Measurements from ENCODE around the gene CLTRN. TPM values are rescaled to one million over a fixed set of nuclear protein-coding genes. Genes with fewer than 3 reads are reported as not detected.
A peak's percentile ranks its signal among the peaks of the same experiment; 100 is the strongest.
"Not testable (repeated sequence)": the region's sequence is repeated elsewhere in the genome, so short reads cannot be mapped to it uniquely, and the experiment has no call there.

CLTRN gene, protein sequence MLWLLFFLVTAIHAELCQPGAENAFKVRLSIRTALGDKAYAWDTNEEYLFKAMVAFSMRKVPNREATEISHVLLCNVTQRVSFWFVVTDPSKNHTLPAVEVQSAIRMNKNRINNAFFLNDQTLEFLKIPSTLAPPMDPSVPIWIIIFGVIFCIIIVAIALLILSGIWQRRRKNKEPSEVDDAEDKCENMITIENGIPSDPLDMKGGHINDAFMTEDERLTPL
- not detected in 2 replicates for total RNA-seq
- not detected for polyA plus RNA-seq (2012)

DNA sequence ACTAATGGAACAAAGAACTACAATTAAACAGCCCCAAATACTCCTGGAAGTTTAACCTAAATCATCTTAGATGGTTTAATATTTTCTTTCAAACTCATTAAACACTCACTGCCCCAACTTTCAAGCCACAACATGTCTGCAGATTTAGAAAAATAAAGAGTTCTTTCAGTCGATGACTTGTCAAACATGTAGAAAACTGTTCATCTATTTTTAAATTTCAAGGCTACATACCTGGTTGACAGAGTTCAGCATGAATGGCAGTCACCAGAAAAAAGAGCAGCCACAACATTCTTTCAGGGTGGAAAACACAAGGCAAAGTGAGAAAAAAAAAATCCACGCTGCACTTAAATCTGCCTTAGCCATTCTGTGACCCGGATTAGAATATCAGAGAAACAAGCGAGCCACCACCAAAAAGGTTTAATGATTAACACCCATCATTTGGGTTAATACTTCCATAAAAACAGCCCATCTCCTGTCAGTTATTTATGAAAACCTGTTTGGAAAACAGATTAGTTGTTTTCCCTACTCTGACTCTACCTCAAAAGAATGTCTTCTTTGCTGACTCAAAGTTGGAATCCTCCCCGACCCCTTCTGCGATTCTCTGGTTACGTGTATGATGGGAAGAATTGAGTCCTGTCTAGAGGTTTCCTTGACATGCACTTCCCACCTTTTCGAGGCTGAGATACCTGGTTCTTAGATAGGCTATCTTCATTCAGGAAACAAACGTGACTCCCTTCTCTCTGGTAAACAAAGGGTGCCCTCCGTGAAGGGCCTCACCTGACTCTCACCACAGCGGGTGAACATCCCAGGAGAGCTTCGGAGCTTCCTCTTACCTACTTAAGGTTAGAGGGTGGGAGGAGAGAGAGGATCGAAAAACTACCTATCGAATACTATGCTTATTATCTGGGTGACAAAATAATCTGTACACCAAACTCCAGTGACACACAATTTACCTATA is at the start of gene CLTRN:
CLTRN (minus strand) TSS at position 319 of the 958 bp plus-strand sequence; CDS start at position 289, 30 bp downstream.
- no peak for DNase-seq (ENCODE audit: low read depth)

DNA sequence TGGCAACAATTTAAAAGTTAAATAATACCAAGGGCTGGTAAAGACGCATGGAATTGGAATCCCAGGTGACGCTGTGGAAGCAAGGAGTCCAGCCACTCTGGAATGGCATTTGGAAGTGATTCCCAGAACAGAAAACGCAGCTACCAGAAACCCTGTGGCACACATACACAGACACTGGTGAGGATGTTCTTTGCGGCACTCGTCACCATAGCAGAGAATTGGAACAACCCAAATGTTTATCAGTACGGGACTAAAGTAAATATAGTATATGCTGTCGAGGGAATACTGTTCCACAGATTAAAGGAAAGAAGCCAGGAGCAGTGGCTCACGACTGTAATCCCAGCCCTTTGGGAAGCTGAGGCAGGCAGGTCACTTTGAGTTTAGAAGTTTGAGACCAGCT is 39.7 kb upstream of the CLTRN start:
- DNase-seq (ENCODE audit: low read depth): not testable (repeated sequence)

DNA sequence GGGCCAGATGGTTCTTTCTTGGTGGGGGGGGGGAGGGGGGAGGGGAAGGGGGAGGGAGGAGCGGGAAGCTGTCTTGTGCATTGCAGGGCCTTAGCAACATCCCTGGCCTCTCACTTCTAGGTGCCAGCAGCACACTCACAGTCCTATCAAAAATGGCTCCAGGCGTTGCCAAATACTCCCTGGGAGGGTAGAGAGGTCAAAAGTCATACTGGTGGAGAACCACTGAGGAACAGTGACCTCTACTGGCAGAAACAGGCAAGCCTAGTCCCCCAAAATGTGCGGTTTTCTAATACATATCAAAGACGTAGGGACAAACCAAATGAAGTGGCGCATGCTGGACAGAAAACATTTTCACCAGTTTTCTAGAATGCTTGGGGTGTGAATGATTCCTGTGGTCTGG is 39.2 kb upstream of the CLTRN start:
- not testable (repeated sequence) for DNase-seq (ENCODE audit: low read depth)

DNA sequence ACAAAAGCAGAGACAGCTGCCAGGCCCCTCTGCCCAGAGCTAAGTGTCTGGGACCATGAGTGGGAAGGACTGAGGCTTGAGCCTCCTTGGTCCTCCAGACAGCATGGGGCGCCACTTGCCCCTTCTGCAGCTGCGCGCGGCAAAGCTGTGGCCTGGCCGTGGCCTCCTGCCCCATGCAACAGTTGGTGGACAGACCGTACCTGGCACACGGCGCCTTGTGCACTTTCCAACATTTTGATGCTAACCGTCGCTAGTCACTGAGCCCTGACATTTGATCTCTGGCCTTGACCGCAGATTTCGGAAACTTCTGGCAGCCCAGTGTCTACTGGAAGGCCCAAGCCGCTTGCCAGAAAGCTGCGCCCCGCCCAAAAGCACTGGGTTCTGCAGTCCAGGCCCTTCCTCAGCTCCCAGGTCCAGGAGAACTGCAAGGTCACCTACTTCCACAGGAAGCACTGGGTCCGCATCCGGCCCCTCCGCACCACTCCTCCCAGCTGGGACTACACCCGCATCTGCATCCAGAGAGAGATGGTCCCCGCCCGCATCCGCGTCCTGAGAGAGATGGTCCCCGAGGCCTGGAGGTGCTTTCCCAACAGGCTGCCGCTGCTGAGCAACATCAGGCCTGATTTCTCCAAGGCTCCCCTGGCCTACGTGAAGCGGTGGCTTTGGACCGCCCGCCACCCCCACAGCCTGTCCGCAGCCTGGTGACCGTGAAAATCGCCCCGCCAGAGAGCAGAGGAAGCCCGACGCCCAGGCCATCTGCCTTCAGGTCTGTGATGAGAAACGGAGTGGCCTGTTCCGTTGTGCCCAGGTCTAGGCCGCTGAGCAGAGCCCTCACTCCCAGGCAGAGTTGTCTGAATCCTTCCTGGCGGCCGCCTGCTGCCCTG is 38.1 kb upstream of the CLTRN start:
- DNase-seq (ENCODE audit: low read depth): no peak

DNA sequence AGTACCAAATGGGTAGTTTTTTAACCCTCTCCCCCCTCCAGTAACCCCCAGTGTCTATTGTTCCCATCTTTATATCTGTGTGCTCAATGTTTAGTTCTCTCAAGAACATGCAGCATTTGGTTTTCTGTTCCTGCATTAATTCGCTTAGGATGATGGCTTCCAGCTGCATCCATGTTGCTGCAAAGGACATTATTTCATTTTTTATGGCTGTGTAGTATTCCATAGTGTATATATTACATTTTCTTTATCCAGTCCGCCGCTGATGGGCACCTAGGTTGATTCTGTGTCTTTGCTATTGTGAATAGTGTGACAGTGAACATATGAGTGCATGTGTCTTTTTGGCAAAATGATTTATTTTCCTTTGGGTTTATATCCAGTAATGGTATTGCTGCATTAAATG is 31.9 kb upstream of the CLTRN start:
- DNase-seq (ENCODE audit: low read depth): no peak

DNA sequence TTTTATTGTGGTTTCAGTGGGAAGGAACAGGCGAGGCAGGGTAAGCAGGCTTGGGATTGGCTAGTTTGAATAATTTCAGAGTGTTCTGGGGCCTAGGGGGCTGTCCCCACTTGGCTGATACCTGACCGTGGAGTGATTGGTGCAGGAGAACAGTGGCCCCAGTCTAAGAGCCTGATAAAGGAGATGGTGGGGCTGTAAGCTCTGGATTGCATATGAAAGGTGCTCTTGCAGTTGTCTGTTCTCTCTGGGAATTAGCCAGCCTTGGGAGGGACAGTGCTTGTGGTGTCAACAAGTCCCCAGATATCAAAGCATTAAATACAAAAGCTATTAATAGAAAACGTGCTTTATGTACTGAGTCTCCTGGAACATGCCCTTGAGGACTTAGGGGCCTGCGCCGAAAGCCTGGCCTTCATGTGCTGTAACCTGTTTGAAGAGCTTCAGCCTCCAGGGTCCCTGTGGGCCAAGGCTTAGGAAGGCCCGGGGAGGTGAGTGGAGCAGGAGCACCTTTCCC is 30.4 kb upstream of the CLTRN start:
- DNase-seq (ENCODE audit: low read depth): no peak

DNA sequence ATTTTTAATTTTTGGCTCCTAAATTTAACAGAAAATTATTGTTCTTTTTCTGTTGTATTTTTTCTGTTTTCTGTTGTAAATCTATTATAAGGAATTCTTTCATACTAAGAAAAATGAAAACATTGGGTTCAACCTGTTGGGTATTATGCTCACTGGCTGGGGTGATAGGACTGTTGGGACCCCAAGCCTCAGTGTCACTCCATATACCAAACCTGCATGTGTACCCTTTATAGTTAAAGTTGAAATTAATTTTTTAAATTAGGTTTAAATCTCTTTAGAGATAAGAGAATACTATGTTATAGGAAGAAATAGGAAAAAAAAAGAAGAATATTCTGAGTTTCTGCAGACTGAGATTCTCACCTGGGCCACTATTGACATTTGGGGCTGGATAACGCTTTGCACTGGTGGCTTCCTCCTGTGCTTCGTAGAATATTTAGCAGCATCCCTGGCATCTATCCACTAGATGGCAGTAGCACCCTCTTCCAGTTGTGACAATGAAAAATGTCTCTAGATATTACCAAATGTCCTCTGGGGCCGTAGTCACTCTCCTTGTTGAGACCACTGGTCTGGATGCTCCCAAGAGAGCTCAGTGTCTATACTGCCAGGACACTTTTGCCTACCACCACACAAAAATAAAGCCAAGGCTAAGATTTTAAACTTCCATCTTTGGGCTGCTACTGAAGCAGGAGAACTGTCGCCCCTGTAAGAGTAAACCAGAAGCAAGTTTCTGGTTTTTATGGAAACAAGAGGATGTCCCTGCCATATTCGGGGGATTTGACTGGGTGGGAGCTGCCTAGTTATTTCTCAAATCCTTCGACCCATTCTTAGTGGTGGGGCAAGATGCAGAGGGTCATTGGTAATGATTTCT is 22.4 kb upstream of the CLTRN start:
- DNase-seq (ENCODE audit: low read depth): peak; percentile 61

DNA sequence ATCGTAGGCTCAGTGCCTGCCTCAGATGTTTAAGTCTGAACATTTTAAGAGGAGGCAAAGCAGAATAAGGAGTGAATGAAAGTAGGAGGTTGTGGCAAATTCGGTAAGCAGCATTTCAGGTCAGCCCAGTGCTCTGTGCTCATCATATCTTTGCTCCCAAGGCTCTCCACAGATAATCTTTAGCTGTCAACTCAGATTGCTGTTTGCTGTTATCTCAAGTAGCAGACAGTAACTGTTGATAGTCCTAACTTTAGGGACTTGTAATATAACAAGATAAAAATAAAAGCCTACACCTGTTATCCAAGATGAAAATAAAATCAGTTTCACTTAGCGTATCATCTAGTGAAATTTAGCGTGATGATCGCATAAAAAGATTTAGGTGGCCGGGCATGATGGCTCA is 18.6 kb upstream of the CLTRN start:
- no peak for DNase-seq (ENCODE audit: low read depth)

DNA sequence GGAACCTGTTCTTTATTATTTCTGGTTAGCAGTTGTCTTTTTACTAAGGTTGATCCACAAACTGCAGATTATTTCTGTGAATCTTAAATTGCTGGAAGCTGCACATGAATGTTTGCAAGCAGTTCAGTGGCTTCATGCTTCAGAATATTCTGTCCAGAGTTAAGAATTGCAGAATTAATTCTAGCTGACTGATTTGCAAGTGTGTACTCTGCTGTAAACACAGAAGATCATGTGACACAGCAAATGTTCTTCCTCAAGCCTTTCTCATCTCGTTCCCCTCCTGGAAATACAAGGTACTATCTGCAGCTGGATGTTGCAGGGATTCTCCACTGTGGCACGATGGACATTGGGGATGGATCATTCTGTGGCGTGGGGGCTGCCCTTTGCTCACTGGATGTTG is 16.8 kb upstream of the CLTRN start:
- DNase-seq (ENCODE audit: low read depth): no peak

DNA sequence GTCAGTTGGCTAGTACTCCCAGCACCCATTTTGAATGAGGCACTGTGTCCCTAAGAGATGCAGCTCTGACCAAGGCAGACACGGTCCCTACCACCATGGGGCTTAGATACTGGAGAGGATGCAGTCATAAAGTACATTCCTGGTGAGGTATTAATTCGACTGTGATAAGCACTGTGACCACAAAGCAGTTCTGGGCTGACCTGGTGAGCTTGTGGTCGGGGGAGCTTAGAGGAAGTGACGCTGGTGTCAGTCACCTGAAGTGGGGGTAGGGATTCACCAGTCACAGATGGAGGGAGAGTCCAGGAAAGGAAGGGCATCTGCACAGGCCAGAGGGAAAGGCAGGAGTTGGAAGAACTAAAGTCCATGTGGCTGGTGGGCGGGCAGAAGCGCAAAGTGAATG is 15.8 kb upstream of the CLTRN start:
- peak; percentile 9 for DNase-seq (ENCODE audit: low read depth)

DNA sequence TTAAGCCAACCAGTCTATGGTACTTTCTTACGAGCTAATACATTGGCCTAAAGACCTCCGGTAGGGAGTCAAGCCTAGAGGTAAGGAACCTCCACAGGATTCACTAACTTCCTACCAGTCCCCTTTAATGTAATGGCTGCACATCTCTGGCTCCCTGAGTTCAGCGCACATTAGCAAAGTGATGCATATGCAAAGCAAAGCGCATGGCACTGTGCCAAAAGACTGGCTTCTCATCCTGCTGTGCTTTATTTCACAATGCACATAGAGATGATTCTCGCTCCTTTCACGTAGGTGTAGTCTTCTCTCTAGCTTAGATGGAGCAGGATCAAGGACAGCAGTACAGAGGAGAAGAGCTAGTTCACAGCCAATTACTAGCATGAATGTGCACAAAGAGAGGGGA is 14.6 kb upstream of the CLTRN start:
- no peak for DNase-seq (ENCODE audit: low read depth)

DNA sequence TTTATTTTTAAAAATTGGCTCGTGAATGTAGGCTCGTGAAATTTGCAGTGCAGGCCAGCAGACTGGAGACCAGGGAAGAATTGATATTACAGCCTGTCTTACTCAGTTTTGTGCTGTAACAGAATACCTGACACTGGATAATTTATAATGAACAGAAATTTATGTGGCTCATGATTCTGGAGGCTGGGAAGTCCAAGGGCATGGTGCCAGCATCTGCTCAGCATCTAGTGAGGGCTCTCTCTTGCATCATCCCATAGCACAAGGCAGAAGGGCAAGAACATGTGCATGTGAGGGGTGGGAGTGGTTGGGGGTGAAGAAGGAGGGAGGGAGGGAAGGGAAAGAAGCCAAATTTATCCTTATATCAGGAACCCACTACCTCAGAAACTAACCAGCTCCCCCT is 13.7 kb upstream of the CLTRN start:
- DNase-seq (ENCODE audit: low read depth): no peak

DNA sequence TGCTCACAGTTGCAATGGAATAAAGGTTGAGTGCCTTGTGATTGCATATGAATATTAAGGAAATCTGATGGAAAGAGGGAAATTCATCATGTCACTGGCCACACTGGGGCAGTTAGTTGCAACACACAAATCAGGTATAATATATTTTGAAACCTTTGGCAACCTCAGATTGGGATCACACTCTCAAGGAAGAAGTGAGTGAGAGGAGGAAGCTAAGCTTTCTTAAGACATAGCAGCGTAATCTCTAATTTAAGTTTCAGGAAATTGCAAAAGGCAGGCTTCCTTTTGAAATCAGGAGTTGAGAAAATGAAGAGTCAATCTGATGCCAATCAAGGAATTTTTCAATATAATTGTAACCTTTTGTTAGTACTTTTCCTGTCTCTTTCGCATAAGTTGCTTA is 12.3 kb upstream of the CLTRN start:
- no peak for DNase-seq (ENCODE audit: low read depth)

DNA sequence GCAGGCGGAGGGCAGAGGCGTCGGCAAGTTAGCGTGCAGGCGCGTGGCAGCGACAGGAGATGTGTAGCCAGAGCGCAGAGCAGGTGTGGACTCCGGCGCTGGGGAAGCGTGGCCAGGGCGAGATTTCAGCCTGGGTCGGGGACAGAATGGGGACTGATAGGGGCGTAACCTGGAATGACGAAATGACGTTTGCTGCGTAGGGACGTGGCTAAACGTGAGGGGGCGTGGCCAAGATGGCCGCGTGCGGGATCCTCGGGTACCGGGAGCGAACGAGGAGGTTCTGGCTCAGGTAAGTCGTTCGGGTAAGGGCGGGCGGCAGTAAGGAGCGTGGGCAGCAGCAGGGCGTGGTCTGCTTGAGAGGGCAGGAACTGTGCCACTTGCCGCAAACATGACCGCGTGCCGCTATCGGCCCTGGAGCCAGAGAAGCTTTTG is 10.9 kb upstream of the CLTRN start:
- DNase-seq (ENCODE audit: low read depth): no peak

DNA sequence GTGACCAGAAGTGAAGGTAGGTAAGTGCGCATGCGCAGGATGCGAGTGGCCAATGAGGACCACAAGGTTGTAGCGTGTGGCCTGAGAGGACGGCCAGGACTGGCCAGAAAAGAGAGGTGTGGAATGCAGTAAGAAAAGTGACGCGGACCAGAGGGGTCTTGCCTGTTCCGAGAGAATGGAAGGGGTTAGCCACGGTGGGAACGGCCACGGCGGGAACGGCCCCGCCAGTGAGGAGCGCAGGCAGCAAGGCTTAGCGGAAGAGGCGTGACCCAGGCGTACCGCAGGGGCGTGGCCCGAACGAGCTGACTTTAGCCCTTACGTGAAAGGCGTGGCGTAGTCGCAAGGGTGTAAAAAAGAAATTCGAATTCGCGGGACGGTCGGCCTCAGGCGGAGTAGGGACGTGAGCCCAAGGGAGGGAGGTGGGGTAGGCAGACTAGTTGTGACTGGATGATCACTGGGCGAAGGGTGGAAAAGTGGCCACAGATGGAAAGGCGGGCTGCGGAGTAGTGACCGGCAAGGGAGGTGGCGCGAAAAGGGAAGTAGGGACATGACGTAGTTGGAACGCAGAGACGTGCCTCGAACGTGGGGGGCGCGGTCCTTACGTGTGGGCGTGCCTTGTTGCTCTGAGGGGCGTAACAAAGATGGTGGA is 10.4 kb upstream of the CLTRN start:
- peak; percentile 92 for DNase-seq (ENCODE audit: low read depth)

DNA sequence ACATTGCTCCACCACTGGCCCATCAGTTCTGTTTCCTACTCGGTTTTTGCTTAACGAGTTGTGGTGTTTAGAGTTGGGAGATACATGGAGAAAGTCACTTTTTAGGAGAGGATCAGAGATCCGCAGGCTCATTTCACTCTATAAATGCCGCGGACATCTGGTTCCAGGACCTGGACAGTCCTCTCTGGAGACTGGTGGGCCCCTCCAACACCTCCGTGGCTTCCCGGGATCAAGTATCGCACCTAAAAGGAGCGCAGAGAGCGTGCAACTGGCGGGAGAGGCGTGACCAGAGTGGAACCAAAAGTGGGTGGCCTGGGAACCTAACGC is 9.9 kb upstream of the CLTRN start:
- DNase-seq (ENCODE audit: low read depth): no peak

DNA sequence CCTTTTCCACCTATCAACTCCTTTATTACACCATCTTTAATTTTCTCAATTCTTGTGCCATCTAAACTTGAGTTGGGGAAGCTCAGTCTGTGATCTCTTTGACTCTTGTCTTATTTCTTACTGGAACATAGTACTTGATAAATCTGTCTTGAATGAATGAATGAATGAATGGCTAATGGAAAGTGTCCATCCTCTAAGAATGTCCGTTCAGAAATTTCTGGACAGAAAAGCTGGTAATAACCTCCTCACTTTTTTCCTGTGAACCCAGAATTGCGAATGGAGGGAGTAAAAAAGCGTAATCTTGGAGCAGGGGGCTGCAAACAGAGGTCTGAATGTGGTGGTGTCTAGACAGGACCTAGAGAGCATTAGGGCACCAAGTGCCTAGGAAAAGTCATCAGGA is 9.4 kb upstream of the CLTRN start:
- no peak for DNase-seq (ENCODE audit: low read depth)

DNA sequence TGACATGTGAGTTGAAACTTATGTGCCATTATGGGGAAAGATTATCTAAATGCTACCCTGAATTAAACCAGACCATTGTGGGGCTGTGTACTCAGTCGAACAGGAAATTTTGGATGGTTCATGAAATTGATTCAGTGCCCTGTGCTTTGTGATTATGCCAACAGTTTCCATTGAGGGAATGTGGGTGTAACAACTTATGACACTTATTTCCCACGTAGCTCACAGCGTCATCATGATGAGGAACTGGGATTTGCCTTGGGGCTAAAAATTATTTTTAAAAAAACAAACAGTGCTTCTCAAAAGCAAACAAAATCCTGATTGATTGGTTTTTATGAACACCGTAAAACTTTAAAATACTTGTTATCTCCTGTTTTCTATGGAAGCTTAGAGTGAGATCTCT is 8.3 kb upstream of the CLTRN start:
- no peak for DNase-seq (ENCODE audit: low read depth)

DNA sequence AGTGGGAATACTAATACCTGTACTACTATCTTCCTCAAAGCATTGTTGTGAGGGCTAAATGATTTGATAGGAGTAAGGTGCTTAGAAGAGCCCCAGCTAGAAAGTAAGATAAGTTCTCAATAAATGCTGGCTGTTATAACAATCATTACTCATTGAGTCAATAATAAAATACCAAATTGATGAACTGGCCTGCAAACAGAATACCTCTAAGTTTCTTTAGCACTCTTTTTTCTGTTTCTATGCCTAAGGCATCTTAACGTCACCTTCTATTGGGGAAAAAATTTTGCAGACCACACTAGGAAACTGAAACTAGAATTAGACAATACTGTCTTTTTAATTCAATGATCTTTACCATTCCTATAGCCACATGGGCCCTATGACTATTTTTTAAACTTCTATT is 1.2 kb downstream of the CLTRN start:
- DNase-seq (ENCODE audit: low read depth): no peak

DNA sequence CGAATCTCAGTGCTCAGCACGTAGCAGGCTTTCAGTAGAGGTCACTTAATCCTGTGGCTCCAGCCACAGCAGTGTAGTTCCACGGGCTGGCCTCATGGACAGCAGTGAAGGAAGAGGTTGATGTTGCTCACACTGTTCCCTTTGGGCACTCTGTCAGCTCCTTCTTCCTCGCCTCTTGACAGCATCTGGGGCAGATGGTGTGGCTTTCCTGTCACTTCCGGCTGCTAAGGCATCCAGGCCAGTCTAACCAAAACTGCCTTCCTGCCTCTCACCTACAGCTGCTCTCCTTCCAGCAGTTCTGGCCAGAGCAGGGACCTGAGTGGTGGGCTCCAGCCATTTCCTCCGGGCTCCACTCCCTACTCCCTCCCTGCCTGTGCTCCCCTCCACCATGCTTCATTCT is 9.8 kb downstream of the CLTRN start:
- DNase-seq (ENCODE audit: low read depth): not testable (repeated sequence)
